Stimulated activated CD4-positive, alpha-beta T cell treated with anti-CD3 and anti-CD28 coated beads, Interleukin-4, amount 100 ng/mL, for 1 hour (primary cell): ENCODE data around the gene LSM14B.
"Not testable (repeated sequence)": the region's sequence is repeated elsewhere in the genome, so short reads cannot be mapped to it uniquely, and the experiment has no call there.

ENCODE experiments used
- DNase-seq: peaks from one replicate; pipeline ENCODE4 v3.0.0-alpha.2; 2020

LSM14B gene

GRCh38 chr20:62147528-62147927 lies 25.3 kb downstream of the LSM14B start:
- DNase-seq = no peak

DNA sequence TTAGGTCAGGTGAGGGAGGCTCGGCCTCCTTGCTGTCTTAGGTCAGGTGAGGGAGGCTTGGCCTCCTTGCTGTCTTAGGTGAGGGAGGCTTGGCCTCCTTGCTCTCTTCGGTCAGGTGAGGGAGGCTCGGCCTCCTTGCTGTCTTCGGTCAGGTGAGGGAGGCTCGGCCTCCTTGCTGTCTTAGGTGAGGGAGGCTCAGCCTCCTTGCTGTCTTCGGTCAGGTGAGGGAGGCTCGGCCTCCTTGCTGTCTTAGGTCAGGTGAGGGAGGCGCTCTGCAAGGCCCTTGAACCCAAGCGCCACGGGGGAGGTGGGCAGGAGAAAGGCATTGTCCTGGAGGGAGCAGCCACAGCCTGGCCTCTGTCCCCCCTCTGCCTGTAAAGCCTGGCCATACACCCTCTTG lies 26.1 kb downstream of the LSM14B start:
- DNase-seq = not testable (repeated sequence)

DNA sequence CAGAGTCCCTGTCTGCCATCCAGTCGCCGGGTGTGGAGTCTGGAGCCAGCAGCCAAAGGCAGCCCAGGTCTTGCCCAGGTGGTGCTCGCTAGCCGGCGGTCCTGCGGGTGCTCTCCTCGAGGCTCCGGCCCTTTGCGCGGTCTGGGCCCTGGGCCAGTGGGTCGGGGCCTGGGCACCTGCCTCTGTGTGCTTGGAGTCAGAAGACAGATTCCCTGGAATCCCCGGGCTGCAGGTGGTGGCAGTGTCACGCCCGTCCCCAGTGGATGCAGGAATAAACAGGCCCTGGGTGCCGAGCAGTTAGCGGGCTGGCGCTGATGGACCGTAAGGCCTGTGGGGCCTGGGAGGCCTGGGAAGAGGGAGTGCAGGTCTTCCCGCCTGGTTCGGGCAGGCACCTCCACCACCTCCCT lies 26.6 kb downstream of the LSM14B start:
- DNase-seq = no peak

- DNase-seq = no peak
Measured at GRCh38 chr20:62149532-62150309, 27.4 kb downstream of the LSM14B start.

DNA sequence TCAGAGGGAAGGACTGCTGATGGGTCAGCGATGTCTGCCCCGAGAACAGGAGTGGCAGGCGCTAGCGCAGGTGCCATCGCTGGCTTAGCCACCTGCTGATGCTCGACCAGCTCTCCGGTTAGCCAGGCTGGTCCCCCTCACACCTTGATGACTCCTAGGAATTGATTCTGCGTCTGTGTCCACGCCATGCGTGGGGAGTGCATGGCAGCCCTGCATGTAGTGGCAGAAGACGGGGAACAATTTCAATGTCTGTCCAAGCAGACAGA lies 28.0 kb downstream of the LSM14B start:
- no peak for DNase-seq

DNA sequence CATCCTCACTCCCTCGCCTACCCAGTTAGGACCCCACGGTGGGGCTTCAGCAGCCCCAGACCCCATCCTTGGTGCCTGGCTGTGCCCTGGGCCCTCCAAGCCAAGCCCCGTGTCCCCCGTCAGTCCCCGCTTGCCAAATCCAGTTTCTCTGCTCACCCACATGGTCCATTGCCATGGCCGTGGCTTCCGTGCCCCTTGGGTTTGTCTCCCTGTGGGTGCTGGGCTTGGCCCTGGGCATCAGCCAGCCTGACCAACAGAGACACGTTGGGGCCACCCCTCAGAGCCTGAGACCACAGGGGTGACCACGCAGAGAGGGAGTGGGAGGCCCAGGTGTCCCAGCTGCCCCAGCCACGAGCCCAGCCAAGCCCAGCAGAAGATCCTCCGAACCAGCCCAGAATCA lies 28.9 kb downstream of the LSM14B start:
- no peak for DNase-seq

DNA sequence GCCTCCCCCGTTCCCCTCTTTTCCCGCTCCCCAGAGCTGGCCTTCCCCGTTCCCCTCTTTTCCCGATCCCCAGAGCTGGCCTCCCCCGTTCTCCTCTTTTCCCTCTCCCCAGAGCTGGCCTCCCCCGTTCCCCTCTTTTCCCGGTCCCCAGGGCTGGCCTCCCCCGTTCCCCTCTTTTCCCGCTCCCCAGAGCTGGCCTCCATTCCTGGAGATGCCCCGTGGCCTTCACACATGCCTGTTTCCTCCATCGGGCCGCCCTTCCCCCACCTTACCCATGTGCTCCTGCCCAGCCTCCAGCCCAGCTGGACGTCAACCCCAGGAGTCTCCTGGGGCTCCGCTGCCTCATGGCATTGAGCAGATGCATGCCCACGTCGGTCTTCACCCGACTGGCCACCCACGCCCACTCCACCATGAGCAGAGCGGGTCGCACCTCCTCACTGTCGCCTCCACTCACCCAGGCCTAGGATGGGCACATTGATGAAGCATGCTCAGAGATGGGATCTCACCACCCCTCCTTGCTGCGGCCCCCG lies 29.6 kb downstream of the LSM14B start:
- DNase-seq = no peak

GRCh38 chr20:62155428-62156253 lies 33.4 kb downstream of the LSM14B start:
- DNase-seq = no peak

- no peak for DNase-seq
Measured at GRCh38 chr20:62156254-62156556, 33.9 kb downstream of the LSM14B start.

DNA sequence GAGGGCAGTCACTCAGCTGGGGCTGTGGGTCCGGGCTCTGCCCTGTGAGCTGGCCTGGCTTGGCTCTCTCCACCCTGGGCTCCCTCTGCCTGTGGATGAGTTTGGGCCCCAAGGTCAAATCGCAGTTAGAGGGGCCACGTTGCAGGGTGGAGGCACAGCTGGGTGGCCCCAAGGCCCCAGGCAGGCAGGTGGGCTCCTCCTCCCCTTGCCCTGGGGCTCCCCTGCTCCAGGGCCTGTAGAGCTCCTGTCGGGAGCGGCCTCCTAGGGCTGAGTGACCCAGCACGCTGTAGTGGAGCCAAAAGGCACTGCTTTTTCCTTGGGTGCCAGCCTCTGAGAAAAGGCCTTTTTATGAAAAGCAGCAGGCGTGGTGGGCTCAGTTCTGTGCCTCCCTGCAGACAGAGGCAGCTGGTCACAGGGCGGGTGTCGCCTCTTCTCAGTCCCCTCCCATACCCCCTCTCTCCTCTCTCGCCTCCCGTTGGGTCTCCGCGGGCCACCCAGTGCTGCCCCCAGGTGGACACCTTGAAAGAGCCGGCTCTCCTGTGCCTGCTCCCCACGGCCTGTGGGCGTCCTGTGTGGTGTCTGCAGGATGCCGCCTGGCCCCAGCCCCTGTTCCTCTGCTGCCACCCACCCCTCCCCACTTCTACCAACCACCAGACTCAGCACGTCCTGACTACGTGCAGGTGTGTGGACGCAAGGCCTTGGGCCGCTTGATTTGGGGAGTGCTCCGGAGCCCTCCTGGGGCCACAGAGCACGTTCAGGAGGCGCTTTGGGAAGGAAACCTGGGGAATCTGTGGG lies 34.5 kb downstream of the LSM14B start:
- peak; percentile 79 for DNase-seq

- DNase-seq = no peak
Measured at GRCh38 chr20:62157387-62158087, 35.3 kb downstream of the LSM14B start.

GRCh38 chr20:62158088-62158400 lies 35.8 kb downstream of the LSM14B start:
- DNase-seq = no peak

DNA sequence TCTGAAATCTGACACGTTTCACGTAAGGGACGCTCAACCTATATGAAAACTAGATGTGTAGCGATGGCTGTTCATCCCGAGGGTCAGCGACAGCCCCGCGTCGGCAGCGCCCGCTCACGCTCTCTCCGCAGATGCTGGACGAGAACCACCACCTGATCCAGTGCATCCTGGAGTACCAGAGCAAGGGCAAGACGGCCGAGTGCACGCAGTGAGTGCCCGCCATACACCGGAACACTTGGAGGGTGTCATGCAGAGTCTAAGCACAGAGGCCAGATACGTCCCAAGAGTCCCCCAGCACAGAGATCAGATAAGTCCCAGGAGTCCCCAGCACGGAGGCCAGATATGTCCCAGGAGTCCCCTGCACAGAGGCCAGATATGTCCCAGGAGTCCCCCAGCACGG lies 36.3 kb downstream of the LSM14B start:
- DNase-seq = no peak

DNA sequence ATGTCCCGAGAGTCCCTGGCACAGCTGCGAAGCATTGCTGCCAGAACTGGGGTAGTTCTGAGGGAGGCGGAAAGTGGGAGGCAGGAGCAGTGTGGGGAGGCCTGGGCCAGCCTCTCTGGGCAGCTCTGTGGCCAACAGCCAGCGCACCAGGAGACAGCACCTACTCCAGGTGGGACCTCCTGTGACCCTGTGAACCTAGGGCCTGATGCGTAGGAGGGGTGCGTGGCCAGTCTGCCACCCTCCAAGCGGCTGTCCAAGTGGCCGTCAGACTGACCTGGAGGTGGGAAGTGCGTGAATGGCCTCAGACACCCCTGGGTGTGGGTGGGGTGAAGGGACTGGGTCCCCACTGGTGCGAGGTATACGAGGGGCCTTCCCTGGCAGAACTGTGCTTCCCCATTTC lies 36.8 kb downstream of the LSM14B start:
- no peak for DNase-seq

DNA sequence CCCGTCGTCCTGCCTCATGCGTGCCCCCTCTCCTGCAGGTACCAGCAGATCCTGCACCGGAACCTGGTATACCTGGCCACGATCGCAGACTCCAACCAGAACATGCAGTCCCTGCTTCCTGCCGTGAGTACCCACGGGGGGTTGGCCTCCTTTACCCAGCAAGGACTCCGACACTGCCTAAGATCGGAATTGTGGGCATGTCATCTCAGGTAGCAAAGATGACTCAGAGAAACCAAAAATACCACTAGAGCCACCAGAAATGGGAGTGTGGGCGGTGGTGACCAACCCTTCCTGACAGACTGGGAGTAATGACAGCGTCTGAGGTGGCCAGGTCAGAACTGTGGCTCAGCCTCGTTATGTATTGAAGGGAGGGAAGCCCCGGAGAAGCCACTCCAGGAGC lies 37.6 kb downstream of the LSM14B start:
- peak; percentile 35 for DNase-seq

GRCh38 chr20:62160253-62160652 lies 38.0 kb downstream of the LSM14B start:
- no peak for DNase-seq

DNA sequence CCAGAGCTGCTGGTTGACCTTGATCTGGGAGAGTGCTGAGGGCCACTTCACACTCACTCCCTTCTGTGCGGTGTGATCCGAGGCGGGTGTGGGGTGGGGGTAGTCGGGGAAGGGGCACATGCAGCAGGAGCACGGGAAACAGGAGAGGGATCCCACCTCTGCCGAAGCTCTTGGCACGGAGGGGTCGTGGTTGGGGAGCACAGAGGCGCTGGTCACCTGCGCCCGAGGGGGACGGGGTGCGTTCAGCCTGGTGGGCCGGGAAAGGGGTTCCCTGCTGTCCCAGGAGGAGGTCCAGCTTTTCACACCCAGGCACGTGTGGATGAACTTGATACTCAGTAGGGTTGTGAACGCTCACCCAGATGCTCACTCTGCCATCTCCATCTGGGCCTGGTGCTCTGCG lies 38.6 kb downstream of the LSM14B start:
- no peak for DNase-seq

DNA sequence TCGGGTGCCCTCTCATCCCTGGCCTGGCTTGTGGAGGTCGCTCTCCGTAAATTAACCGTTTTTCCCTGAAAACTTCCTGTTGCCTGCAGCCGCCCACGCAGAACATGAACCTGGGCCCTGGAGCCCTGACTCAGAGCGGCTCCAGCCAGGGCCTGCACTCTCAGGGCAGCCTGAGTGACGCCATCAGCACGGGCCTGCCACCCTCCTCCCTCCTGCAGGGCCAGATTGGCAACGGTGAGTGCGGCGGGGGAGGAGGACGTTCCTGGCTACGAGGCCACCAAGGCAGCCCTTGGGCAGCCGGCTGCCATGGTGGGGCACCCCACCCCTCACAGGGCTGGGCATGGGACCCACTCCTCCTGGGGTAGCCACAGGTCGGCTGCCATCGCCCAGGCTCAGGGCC lies 39.1 kb downstream of the LSM14B start:
- no peak for DNase-seq

GRCh38 chr20:62162765-62163484 lies 40.6 kb downstream of the LSM14B start:
- DNase-seq = no peak

- DNase-seq = no peak
Measured at GRCh38 chr20:62163485-62163865, 41.2 kb downstream of the LSM14B start.

GRCh38 chr20:62163986-62164762 lies 41.9 kb downstream of the LSM14B start:
- no peak for DNase-seq
